HUES48 (cell line): Measurements from ENCODE around the gene SPATA6.
A peak's percentile ranks its signal among the peaks of the same experiment; 100 is the strongest.
"Not testable (repeated sequence)": the region's sequence is repeated elsewhere in the genome, so short reads cannot be mapped to it uniquely, and the experiment has no call there.

ENCODE experiments used
- H3K27ac ChIP-seq: one replicate; pipeline ENCODE4 v1.7.0; 2013; ENCODE audit warnings: low read depth, low read length, inconsistent platforms
- H3K27me3 ChIP-seq: 2 replicates; pipeline ENCODE4 v1.6.1; 2013; ENCODE audit warnings: mild to moderate bottlenecking, low read length; ENCODE audit not compliant: control insufficient read depth, insufficient read depth
- H3K36me3 ChIP-seq: 2 replicates; pipeline ENCODE4 v1.6.1; 2013; ENCODE audit warnings: low read length; ENCODE audit not compliant: control insufficient read depth, insufficient read depth
- H3K4me1 ChIP-seq: 2 replicates; pipeline ENCODE4 v1.6.1; 2013; ENCODE audit warnings: mild to moderate bottlenecking, low read length; ENCODE audit not compliant: control insufficient read depth, insufficient read depth
- H3K4me3 ChIP-seq: 2 replicates; pipeline ENCODE4 v1.5.1; 2013; ENCODE audit warnings: mild to moderate bottlenecking, low read depth, low read length
- H3K9ac ChIP-seq: 2 replicates; pipeline ENCODE4 v1.6.1; 2013; ENCODE audit warnings: mild to moderate bottlenecking, low read depth, low read length, moderate library complexity
- H3K9me3 ChIP-seq: 2 replicates; pipeline ENCODE4 v1.6.1; 2013; ENCODE audit warnings: low read length; ENCODE audit not compliant: control insufficient read depth, insufficient read depth

SPATA6 gene

GRCh38 chr1:48492392-48492791, 20.4 kb upstream of the SPATA6 start:
- H3K27me3 ChIP-seq: no peaks in the 10 kb centered on the region
- H3K9me3 ChIP-seq: no peaks in the 10 kb centered on the region
- H3K27ac ChIP-seq: no peak overlapping the region
- no peak overlapping the region for H3K9ac ChIP-seq
- no peaks in the 10 kb centered on the region for H3K36me3 ChIP-seq
- no peak overlapping the region for H3K4me3 ChIP-seq
- peaks cover 14% of the 10 kb centered on the region for H3K4me1 ChIP-seq

DNA sequence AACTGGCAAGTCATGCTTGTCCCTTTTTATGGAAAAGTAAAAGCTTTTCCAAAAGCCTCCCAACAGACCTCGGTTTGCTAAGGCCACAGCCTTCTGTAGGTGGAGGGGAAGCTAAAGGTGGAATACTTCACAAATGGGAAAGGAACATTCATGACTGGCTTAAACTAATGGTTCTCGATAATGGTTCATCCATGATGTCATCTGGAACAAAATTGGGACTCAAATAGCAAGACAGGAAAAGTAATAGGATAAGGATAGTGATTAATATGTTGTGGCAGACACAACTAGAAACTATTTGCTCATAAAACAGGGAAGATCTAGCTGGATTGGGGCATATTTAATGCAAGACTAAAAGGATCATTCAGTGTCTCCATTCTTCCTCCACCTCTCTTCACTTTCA, 16.7 kb upstream of the SPATA6 start:
- H3K9me3 ChIP-seq: no peaks in the 10 kb centered on the region

GRCh38 chr1:48480504-48480903, 8.5 kb upstream of the SPATA6 start:
- Histone ChIP-seq H3K9ac (no peak overlapping the region), H3K36me3 (no peaks in the 10 kb centered on the region), H3K4me1 (no peaks in the 10 kb centered on the region), H3K4me3 (no peak overlapping the region), H3K27me3 (no peaks in the 10 kb centered on the region), H3K9me3 (peaks cover 6% of the 10 kb centered on the region; the same call in 1 of the 2 replicates), H3K27ac (no peak overlapping the region)

More for the DNA sequence above, 16.7 kb upstream of the SPATA6 start:
- Histone ChIP-seq H3K27ac (no peak overlapping the region), H3K36me3 (no peaks in the 10 kb centered on the region), H3K27me3 (no peaks in the 10 kb centered on the region), H3K9ac (no peak overlapping the region), H3K4me3 (no peak overlapping the region), H3K4me1 (no peaks in the 10 kb centered on the region)

DNA sequence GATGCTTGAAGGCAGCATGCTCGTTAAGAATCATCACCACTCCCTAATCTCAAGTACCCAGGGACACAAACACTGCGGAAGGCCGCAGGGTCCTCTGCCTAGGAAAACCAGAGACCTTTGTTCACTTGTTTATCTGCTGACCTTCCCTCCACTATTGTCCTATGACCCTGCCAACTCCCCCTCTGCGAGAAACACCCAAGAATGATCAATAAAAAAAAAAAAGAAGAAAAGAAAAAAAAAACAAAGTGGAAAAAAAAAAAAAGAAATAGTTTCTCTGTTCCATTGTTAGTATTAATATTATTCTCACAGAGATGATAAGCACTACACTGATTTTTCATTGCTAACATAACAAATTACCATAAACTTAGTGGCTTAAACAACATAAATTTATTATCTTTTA, 8.0 kb upstream of the SPATA6 start:
- not testable (repeated sequence) for H3K4me1 ChIP-seq, H3K36me3 ChIP-seq, H3K27me3 ChIP-seq, H3K9me3 ChIP-seq, H3K4me3 ChIP-seq, H3K9ac ChIP-seq, H3K27ac ChIP-seq

DNA sequence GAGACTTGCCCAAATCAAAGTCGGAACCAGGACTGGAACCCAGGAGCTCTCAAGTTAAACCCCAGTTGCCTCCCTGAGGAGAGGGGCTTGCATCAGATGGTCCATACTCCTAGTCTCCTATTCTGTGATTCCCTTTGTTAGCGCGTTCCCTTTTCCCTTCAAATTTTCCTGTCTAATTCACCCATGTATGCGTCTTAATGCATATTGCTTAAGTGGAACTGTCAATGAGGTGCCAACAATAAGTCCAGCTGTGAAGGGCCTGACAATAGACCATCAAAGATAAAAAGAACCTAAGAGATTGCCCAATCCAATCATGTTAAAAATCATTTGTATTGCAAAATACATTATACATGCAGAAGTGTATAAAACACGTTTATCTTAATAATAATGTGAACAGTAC, 634 bp upstream of the SPATA6 start:
- Histone ChIP-seq H3K4me1 (peaks cover 16% of the 10 kb centered on the region), H3K27ac (peak overlapping the region; percentile 60), H3K36me3 (no peaks in the 10 kb centered on the region), H3K9ac (peak overlapping the region; percentile 36), H3K4me3 (peak overlapping the region; percentile 57), H3K9me3 (peaks cover 7% of the 10 kb centered on the region; the same call in 1 of the 2 replicates), H3K27me3 (no peaks in the 10 kb centered on the region)

GRCh38 chr1:48470950-48471690, 884 bp downstream of the SPATA6 start:
- Histone ChIP-seq H3K4me3 (peak overlapping the region; percentile 76), H3K27me3 (no peaks in the 10 kb centered on the region), H3K9me3 (0 out of 2 replicates have a peak, but pooled peaks cover 7% of the 10 kb centered on the region), H3K36me3 (no peaks in the 10 kb centered on the region), H3K4me1 (peaks cover 29% of the 10 kb centered on the region), H3K27ac (peak overlapping the region; percentile 65), H3K9ac (0 out of 2 replicates have a peak overlapping the region, but pooled peaks have one; percentile 32)

- no peak overlapping the region for H3K9ac ChIP-seq
- H3K9me3 ChIP-seq: 0 out of 2 replicates have a peak, but pooled peaks cover 1% of the 10 kb centered on the region
- peak overlapping the region; percentile 65 for H3K27ac ChIP-seq
- H3K4me3 ChIP-seq: peak overlapping the region; percentile 76; the same call in 1 of the 2 replicates
- no peaks in the 10 kb centered on the region for H3K27me3 ChIP-seq
- H3K36me3 ChIP-seq: no peaks in the 10 kb centered on the region
- peaks cover 35% of the 10 kb centered on the region for H3K4me1 ChIP-seq
Observed at GRCh38 chr1:48470481-48470855, 1.5 kb downstream of the SPATA6 start.

- Histone ChIP-seq H3K4me3 (peak overlapping the region; percentile 33; the same call in 1 of the 2 replicates), H3K27ac (no peak overlapping the region), H3K36me3 (no peaks in the 10 kb centered on the region), H3K9me3 (no peaks in the 10 kb centered on the region), H3K4me1 (peaks cover 41% of the 10 kb centered on the region), H3K9ac (no peak overlapping the region), H3K27me3 (no peaks in the 10 kb centered on the region)
Observed at GRCh38 chr1:48469616-48470480, 2.2 kb downstream of the SPATA6 start.

DNA sequence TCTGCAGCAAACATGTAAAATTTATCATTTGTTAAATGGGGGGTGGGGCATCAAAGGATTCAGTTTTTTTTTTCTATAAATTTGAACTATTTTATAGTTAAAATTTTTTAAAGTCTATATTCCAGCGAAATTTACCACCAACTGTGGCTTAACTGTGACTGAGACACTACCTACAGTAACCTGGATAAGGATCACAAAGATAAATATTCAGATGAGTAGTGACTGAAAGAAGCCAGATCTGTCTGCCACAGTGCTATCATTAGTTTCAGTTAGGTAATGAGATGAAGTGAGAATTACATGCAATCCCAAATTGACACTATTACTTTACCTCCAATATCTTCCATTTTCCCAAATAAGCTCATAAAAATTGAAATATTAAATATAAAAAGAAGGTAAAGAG, 5.4 kb downstream of the SPATA6 start:
- Histone ChIP-seq H3K9ac (no peak overlapping the region), H3K4me1 (peaks cover 45% of the 10 kb centered on the region), H3K36me3 (no peaks in the 10 kb centered on the region), H3K9me3 (no peaks in the 10 kb centered on the region), H3K27me3 (no peaks in the 10 kb centered on the region), H3K27ac (no peak overlapping the region), H3K4me3 (no peak overlapping the region)

DNA sequence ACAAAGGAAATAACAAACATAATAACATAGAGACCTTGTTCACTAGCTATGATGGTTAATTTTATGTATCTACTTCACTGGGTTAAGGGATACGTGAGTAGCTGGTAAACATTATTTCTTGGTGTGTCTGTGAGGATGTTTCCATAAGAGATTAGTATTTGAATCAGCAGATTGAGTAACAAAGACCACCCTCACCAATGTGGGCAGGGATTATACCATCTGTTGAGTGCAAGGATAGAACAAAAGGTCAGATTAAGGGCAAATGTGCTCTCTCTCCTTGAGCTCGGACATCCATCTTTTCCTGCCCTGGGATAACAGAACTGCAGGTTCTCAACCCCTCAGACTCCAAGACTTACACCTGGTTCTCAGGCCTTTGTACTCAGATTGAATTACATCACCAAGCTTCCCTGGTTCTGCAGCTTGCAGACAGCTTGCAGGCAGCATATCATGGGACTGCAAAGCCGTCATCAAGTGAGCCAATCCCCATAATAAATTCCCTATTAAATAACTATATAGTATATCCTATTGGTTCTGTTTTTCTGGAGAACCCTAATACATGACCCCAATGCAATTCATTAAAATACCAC, 9.2 kb downstream of the SPATA6 start:
- no peaks in the 10 kb centered on the region for H3K27me3 ChIP-seq
- no peaks in the 10 kb centered on the region for H3K9me3 ChIP-seq
- H3K36me3 ChIP-seq: no peaks in the 10 kb centered on the region
- H3K9ac ChIP-seq: no peak overlapping the region
- H3K27ac ChIP-seq: no peak overlapping the region
- H3K4me3 ChIP-seq: no peak overlapping the region
- H3K4me1 ChIP-seq: peaks cover 30% of the 10 kb centered on the region

GRCh38 chr1:48450505-48450904, 21.5 kb downstream of the SPATA6 start:
- no peak overlapping the region for H3K4me3 ChIP-seq
- H3K4me1 ChIP-seq: no peaks in the 10 kb centered on the region
- H3K9ac ChIP-seq: no peak overlapping the region
- no peaks in the 10 kb centered on the region for H3K27me3 ChIP-seq
- H3K36me3 ChIP-seq: no peaks in the 10 kb centered on the region
- H3K27ac ChIP-seq: no peak overlapping the region
- H3K9me3 ChIP-seq: no peaks in the 10 kb centered on the region
